Left kidney (tissue), 2 donors: Measurements from ENCODE around the gene MICU2. TPM values are rescaled to one million over a fixed set of nuclear protein-coding genes. Genes with fewer than 3 reads are reported as not detected.
"Not testable (repeated sequence)": the region's sequence is repeated elsewhere in the genome, so short reads cannot be mapped to it uniquely, and the experiment has no call there.

Experiments
- DNase-seq: peaks from one replicate; pipeline ENCODE4 v3.0.0-alpha.2; 2013
- polyA plus RNA-seq: library from polyadenylated mRNA; unstranded; fragments of 120-200 nt; gene quantifications from one replicate; pipeline ENCODE4 v1.2.1, GENCODE V29; 2013; ENCODE audit not compliant: insufficient read length

Gene MICU2
- polyA plus RNA-seq, 1 donor, result 113 TPM

DNA sequence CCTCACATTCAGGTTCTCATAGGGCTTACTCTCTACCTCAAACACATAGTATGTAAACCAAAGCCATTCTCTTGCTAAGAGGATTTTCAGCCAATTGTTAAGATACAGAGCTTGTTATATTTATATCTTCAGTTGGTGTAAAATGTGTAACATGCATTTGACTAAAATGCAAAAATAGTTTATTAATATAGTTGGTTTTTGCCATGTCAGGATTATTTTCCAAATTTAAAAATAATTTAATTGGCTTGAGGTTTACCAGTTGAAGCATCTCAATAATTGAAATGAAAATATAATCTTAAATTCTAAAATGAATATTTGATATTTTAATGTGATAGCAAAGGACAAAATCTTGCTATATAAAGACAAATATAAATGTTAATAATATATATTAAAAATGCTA is 7.2 kb downstream of the MICU2 start:
- no peak for DNase-seq

DNA sequence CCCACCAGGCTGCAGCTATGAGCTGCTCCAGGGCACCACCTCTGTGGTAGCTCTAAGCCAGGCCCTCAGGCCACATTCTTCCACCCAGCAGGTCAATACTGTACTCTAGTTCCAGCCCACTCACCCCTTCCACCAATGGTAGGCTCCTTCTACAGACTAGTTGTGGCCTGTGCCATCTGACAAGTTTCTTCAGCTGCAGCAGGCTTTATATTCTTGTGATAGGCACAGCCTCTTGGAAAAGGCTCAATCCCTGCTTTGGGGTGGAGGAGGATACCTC is 8.5 kb downstream of the MICU2 start:
- no peak for DNase-seq

DNA sequence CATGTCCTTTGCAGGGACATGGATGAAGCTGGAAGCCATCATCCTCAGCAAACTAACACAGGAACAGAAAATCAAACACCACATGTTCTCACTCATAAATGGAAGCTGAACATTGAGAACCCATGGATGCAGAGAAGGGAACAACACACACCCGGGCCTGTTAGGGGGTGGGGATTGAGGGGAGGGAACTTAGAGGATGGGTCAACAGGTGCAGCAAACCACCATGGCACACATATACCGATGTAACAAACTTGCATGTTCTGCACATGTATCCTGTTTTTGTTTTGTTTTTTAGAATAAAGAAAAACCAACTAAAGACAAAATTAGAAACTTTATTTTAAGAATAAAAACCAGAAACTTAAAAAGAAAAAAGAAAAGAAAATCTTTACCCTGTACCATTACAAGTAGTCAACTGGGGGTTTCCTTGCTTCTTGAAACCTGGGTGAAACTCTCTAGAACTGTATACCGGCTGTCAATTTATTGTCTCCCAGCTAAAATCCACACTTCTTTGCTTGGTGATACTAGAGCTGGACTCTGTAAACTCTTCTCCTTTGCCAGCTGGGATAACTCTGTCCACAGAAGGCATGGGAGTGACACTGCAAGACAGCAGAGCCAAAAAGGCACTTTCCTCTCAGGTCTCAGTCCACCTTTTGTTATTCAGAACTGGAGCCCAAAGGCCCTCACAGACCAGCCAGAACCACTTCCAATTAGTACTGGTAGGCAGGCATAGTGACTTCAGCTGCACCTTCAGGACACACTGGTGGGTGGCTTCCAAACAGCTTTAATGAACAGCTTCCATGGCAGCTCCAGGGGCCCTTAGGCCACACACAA is 9.0 kb downstream of the MICU2 start:
- no peak for DNase-seq

DNA sequence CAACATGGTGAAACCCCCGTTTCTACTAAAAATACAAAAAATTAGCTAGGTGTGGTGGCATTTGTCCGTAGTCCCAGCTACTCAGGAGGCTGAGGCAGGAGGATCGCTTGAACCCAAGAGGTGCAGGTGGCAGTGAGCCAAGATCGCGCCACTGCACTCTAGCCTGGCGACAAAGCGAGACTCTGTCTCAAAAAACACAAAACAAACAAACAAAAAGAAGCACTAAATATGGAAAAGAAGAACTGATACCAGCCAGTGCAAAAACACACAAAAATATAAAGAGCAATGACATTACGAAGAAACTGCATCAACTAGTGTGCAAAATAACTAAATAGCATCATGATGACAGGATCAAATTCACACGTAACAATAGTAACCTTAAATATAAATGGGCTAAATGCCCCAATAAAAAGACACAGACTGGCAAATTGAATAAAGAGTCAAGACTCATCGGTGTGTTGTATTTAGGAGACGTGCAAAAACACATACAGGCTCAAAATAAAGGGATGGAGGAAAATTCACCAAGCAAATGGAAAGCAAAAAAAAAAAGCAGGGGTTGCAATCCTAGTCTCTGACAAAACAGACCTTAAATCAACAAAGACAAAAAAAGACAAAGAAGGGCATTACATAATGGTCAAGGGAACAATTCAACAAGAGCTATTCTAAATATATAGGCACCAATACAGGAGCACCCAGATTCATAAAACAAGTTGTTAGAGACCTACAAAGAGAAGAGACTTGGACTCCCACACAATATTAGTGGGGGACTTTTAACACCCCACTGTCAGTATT is 13.1 kb downstream of the MICU2 start:
- DNase-seq, result not testable (repeated sequence)

DNA sequence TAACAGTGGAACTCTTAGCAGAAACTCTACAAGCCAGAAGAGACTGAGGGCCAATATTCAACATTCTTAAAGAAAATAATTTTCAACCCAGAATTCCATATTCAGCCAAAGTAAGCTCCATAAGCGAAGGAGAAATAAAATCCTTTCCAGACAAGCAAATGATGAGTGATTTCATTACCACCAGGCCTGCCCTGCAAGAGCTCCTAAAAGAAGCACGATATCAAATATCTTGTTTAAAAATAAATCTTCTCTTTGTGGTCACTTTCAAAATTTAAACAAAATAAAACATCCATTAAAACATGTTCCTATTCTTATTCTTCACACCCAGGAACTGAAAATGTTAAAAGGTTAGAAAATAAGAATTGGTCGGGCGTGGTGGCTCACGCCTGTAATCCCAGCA is 13.7 kb downstream of the MICU2 start:
- DNase-seq, result no peak

DNA sequence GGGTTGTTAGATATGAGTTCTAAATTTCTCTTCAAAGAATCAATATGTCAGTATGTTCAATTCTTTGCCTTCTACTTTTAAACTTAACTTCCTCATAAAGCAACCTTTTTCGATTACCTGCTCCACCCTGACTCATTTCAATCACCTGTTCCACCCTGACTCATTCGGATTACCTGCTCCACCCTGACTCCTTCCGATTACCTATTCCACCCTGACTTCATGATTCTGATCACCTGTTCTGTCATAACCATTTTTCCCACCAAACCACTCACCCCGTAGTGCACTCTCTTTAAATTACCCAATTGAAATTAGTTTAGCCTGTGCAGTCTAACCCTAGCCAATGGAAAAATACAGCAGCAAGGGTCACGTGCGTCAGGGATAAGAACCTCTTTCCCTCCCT is 14.5 kb downstream of the MICU2 start:
- not testable (repeated sequence) for DNase-seq

DNA sequence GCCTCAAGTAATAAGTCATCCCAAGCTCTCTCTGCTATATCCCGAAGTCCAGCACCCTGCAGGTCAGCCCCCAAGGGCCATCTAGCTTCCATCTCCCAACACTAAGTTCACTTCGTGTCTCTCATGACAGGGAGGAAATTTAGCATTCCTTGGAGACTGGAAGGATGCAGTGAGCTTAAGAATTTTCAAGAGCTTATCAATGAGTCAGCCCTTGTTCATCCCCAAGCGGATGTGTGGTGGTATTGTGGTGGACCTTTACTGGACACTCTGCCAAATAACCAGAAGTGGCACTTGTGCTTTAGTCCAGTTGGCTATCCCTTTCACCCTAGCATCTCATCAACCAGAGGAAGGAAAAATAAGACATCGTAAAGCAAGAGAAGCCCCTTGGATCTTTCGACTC is 15.6 kb downstream of the MICU2 start:
- DNase-seq, result not testable (repeated sequence)

DNA sequence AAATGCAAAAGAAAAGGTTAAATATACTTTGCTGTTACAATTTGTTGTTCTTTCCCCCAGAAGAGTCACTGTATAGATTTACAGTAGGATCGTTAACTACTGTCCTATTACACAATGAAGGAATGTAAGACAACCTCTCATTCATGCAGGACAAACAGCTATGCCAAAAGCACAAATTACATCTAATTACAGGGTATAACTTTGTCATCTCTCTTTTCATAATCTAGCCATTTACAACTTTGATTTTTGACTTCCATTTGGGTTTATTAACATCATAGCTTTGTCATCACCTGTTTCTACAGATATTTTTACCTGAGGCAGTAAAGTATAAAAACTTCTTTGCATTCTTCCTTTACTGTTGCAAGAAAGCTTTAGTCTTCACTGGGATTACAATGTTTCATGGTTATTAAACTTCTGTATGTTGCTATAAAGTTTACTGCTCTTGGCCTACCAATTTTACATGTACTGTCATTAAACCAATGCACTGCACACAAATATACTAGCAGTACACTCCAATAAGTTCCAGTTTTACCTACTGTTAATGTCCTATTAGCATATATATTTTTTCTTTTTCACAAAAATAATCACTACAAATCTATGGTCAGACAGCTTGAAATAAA is 18.9 kb downstream of the MICU2 start:
- no peak for DNase-seq

DNA sequence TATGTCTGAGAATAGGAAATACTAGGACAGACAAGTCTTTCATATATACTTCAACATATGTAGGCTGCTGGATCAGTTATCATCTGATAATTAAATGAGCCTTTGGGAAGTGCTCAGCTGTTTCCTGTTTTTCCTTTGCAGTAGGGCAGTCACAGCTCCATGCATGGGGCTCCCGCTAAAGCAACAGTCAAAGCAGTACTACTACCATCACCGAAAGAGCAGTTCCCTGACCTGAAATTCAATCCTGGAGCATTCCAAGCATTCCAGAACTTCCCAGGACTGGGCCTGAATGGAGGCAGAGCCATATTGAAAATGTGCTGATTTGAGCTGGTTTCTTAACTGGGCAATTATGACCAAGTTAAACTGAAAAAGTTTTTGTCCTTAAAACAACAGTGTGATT is 20.5 kb downstream of the MICU2 start:
- no peak for DNase-seq

DNA sequence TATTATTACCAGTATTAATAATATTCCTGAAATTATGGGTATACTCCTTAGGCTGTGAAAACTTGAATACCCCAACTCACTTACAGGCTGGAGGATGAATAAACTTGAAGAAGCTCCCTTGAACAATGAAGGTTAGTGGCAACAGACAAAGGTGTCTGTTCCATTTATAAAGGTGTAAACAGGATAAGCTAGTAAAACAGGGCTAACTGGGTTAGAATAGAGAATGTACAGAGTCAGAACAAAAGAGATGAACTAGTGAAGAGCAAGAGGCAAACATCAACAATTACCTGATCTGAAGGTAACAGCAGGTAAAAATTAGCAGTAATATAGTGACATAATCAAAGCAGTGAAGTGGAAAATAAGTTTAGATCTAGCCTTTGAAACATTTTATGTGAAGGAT is 23.2 kb downstream of the MICU2 start:
- no peak for DNase-seq

DNA sequence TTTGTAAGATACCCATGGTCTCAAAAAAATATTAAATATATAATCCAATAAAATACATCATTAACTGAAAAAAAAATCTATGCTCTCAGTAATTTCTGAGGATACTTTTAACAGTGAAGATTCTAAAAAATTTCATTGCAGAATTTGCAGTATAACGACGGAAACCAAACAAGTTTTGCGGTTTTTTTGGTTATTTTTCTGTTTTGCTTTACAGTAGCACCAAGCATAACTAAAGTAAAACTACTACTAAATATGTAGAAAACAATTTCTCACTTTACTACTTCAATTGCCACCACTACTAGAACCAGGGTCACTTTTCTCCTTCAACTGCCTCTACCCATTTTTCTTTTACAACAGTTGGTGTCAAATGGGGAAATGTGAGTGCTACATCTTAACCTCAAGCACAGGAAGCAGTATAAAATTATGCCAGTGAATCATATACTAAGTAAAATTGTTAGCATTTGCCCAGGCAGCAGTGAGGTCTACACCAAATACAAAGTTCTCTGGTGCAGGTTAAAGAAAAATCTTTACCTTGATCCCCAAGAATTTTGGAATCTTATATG is 24.1 kb downstream of the MICU2 start:
- DNase-seq, result no peak

DNA sequence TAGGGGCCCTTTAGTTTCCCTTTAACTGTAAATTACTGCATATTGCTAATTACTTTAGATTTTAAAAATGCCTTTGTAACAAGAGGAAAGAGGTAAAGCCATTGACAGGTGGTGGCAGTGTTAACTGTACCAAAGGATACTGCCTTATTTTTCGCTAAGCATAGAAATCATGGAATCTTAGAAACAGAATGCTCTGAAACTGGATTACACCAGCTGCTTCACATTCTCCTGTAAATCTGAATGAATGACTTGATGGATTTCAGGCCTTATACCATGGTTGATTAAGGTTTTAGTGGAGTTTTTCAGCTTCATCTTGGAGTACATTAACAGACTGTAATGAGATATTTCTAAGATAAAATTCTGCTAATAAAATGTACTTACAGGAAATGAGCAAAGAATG is 25.2 kb downstream of the MICU2 start:
- no peak for DNase-seq

DNA sequence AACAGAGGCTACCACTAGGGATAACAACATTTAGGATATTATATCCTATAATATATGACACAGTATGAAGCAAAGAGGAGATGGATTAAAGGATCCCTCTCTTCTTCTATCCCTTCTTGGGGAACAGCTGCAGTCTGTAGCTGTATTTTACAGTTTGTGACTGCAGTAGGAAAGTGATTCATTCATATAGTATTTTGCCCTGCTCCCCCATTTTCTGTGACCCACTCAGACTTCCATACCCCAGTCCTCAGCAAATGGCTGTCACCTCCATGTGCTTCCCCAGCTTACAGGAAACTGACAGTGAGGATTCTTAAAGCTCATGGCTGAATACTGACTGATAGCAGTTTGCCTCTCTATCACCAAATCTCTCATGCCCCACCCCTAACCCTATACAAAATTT is 27.5 kb downstream of the MICU2 start:
- no peak for DNase-seq

DNA sequence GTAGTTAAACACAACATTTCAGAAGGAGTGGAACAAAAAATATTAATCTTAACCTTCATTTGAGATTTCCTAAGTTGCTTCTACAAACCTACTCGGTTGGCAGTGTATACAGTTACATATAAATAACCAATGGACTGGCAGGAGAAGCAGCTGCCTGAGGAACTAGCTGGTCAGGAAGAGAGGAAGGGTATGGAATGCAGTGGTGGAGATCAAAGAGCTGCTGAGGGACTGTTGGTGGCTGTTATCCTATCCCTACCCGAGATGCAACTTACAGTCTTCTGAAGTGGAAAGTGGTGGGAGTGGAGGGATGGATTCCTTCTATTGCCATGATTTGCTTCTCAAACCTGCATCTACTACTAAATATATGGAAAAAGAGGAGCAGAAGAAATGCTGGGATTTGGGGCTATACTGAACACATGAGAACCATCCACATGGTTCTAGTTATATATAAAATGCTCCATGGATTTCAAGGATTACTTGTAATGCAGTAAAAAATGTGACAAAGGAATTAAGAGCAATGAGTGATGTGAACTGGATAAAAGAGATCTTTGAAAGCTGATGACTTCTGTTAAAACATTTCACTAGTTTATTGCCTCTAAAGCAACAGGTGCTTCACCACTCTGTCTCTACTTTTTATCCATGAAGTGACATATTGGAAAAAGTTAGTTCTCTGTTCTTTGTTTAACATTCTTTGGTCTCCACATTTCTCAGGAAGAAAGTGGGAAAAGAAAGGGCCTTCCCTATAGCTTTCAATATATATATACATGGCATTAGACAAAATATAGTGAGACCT is 29.9 kb downstream of the MICU2 start:
- DNase-seq, result no peak

DNA sequence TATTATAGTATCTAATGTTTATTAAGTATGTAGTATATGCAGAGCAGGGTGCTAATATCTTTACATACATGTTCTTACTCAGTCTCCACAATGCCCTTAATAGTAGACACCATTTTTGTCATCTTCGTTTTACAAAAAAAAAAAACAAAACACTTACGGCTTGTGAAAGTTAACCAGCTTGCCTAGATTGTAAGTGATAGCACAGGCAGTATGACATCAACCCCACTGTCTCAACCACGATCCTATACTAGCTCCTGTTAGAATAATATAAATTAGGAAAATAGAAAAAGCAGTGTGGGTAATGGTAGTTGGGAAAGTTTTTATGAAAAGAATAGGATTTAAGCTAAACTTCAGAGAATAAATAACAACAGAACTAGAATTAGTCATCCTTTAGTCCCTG is 34.3 kb downstream of the MICU2 start:
- DNase-seq, result no peak

DNA sequence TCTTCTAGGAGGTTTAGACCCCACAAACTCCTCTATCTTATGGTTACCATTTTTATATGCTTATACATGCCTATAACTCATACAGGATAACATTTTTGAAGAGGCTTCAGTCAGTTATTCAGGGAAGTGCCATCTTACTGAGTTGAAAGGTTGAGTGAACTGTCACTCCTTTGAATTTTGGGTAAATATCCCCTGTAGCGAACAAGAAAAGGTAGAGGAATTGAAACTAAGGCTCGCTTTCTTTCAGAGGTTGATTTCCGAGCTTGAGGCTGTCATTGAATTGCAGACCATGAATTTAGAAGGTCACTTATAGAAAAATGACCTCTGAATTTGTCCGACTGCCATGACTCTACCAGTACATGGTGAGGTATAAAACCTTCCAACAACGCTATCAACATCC is 35.1 kb downstream of the MICU2 start:
- DNase-seq, result no peak

DNA sequence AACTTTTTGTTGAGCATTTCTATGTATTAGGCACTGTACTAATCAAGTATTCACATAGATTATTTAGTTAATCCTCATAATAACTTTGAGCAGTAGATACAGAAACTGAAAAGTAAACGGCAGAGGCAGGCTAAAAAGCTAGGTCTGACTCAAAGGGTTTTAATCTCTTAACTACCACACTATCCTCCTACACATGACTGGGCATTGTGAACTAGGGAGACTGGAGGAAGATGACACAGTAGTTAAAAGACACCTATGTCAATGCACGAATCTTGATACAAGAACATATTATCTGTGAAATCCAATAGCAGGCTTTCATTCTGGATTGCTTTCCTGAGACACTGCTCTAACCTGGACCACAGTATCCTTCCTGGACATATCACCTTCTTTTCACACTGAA is 36.3 kb downstream of the MICU2 start:
- DNase-seq, result no peak

DNA sequence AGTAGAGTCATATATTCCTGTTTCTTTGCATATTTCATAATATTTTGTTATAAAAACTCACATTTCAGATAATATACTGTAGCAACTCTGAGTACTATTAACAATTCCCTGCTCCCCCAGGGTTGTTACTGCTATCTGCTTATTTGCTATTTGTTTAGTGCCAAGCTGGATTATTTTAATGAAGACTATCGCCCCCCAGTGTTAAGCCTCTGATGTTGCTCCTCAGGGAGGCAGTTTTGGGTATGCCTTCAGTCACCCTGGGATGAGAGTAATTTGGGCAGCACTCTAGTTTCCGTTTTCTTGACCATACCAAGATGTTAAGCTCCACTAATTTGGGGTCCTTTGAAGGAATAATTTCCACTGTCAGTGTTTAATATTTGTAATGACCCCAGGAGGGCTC is 46.0 kb downstream of the MICU2 start:
- DNase-seq, result no peak

DNA sequence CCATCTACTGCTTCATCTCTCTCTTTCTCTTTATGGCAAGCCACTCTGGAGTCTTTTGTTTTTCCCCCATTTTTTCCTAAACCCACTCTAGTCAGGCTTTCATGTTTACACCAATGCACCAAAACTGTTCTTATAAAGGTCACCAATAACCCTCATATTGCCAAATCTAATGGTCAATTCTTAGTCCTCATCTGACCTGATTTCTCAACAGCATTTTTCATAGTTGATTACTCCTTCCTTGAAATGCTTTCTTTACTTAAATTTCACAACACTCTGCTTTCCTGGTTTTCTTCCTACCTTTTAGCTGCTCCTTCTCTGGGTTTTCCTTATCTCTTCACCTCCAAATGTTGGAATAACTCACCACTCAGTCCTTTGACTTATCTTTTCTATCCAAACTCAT is 47.9 kb downstream of the MICU2 start:
- DNase-seq, result no peak

DNA sequence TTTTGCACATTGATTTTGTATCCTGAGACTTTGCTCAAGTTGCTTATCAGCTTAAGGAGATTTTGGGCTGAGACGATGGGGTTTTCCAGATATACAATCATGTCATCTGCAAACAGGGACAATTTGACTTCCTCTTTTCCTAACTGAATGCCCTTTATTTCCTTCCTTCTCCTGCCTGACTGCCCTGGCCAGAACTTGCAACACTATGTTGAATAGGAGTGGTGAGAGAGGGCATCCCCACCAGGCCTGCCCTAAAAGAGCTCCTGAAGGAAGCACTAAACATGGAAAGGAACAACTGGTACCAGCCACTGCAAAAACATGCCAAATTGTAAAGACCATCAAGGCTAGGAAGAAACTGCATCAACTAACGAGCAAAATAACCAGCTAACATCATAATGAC is 50.7 kb downstream of the MICU2 start:
- DNase-seq, result not testable (repeated sequence)

DNA sequence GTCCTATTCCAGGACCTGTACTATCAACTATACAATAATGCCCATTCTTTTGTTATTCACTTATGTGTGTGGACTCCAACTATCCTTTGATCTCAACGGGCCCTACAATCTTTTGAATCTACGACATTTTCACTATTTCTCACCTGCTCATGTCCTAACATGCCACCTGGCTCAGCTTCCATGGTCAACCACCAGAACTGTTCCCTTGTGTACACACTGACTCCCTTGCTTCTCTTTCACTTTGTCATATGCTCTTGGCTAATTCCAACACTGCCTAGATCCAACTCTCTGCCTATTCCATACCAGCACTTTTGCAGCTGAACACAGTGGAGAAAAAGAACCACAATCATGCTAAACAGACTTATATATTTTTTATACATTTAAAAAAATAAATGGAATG is 53.1 kb downstream of the MICU2 start:
- DNase-seq, result no peak

DNA sequence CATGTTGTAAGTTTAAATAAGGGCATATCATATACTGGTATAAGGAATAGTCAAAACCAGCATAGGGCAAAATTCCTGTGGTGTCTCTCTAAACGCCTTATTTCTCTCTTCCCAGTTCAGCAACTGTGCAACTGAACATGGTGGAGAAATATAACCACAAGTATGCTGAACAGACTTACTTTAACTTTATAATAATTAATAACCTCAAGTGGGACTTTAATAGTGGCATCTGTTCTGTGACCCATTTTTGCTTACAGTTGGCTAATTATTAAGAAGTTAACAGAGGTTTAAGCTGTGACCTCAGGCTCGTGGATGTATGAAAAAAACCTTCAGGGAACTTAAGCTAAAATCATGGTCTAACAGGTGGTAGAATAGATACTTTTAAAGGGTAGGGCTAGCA is 54.3 kb downstream of the MICU2 start:
- no peak for DNase-seq
